Mesothelial cell of epicardium (in vitro differentiated cells): ENCODE results near the gene PPP1R14B. TPM values are rescaled to one million over a fixed set of nuclear protein-coding genes. Genes with fewer than 3 reads are reported as not detected.

Source experiments
- DNase-seq, 2 experiments: peaks; one replicate each; pipeline ENCODE4 v3.0.0; 2021; ENCODE audit warnings: low spot score in 2 of 2; ENCODE audit not compliant: unreplicated experiment in 2 of 2
- H3K27ac Mint-ChIP-seq: 2 replicates; pipeline ENCODE4 v1.8.0; 2021; ENCODE audit warnings: mixed read lengths
- H3K27me3 Mint-ChIP-seq: 2 replicates; pipeline ENCODE4 v1.8.0; 2021; ENCODE audit warnings: low read depth, mixed read lengths
- H3K36me3 Mint-ChIP-seq: 2 replicates; pipeline ENCODE4 v1.8.0; 2021; ENCODE audit warnings: mixed read lengths
- H3K4me1 Mint-ChIP-seq: 2 replicates; pipeline ENCODE4 v1.8.0; 2021; ENCODE audit warnings: mixed read lengths
- H3K4me3 Mint-ChIP-seq: 2 replicates; pipeline ENCODE4 v1.8.0; 2021; ENCODE audit warnings: mild to moderate bottlenecking, moderate library complexity, mixed read lengths
- H3K9me3 Mint-ChIP-seq: 2 replicates; pipeline ENCODE4 v1.8.0; 2021; ENCODE audit warnings: mixed read lengths
- total RNA-seq: library from RNA; stranded (reverse); gene quantifications from 3 replicates; pipeline ENCODE4 v1.2.1, GENCODE V29; 2021
- TF ChIP-seq, protein P1 (sequence below): fragments of 200-600 bp; sonication (generic); IDR thresholded peaks from one replicate; pipeline ENCODE4 v1.5.0; 2021; ENCODE audit warnings: antibody characterized with exemption; ENCODE audit not compliant: unreplicated experiment

The PPP1R14B gene
- total RNA-seq, 1 donor from 2014 or later = 131 TPM

DNA sequence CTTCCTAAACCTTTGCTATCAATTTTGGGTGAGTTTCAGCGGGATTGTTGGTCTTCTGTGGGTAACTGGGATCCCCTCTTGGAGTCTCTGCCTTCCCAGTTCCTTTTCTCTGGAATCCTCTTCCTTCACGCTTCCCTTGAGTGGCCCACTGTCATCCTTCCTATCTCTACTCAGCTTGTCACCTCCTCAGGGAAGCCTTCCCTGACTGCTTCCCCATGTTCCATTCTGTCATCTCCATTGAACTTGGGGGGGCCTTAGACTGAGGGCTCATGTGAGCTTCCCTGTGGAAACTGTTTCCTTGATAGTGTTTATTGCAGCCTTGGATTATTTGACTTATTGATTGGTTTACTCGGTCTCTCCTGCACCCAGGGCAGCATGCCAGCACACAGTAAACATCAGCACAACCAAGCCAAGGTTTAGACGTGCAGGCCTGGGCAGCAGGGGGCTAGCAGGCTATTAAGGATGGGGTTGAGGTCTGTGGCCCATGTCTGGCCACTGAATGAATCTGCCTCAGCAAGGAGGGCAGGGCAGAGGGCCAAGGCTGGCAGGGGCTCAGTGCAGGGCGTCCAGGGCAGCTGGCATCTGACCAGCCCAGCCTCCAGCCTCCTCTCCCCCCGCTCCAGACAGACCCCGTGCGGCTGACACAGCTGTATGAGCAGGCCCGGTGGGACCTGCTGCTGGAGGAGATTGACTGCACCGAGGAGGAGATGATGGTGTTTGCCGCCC, 28.0 kb downstream of the PPP1R14B start:
- peaks cover 3% of the 10 kb centered on the region for H3K9me3 Mint-ChIP-seq
- DNase-seq = no peak
- no peak overlapping the region for H3K4me3 Mint-ChIP-seq
- TF ChIP-seq, protein P1, sequence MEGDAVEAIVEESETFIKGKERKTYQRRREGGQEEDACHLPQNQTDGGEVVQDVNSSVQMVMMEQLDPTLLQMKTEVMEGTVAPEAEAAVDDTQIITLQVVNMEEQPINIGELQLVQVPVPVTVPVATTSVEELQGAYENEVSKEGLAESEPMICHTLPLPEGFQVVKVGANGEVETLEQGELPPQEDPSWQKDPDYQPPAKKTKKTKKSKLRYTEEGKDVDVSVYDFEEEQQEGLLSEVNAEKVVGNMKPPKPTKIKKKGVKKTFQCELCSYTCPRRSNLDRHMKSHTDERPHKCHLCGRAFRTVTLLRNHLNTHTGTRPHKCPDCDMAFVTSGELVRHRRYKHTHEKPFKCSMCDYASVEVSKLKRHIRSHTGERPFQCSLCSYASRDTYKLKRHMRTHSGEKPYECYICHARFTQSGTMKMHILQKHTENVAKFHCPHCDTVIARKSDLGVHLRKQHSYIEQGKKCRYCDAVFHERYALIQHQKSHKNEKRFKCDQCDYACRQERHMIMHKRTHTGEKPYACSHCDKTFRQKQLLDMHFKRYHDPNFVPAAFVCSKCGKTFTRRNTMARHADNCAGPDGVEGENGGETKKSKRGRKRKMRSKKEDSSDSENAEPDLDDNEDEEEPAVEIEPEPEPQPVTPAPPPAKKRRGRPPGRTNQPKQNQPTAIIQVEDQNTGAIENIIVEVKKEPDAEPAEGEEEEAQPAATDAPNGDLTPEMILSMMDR = no peak
- H3K27me3 Mint-ChIP-seq = no peaks in the 10 kb centered on the region
- peaks cover 4% of the 10 kb centered on the region for H3K36me3 Mint-ChIP-seq
- no peaks in the 10 kb centered on the region for H3K4me1 Mint-ChIP-seq
- H3K27ac Mint-ChIP-seq = no peak overlapping the region

DNA sequence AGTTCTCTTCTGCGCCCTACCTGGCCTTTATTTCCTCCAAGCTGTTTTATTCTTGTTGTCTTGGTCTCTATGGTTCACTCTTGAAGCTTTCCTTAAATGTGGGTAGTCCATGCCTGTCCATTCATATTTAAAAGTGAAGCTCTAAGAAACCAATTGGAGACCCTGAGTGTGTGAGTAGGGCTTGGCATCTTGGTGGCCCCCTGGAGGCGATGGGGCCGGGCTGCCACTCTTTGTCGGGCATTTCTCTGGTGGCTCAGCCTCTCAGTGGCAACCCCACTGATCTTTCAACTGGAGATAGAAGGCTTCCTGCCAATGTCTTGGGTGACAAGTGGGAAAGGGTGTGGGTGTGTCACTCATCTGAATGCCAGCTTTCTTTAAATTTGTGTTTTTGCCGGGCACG, 29.9 kb downstream of the PPP1R14B start:
- Mint-ChIP-seq H3K36me3 (peaks cover 4% of the 10 kb centered on the region), H3K4me3 (no peak overlapping the region), H3K9me3 (peaks cover 3% of the 10 kb centered on the region), H3K27me3 (no peaks in the 10 kb centered on the region), H3K4me1 (no peaks in the 10 kb centered on the region), H3K27ac (no peak overlapping the region)
- TF ChIP-seq, protein P1 = no peak
- no peak for DNase-seq

DNA sequence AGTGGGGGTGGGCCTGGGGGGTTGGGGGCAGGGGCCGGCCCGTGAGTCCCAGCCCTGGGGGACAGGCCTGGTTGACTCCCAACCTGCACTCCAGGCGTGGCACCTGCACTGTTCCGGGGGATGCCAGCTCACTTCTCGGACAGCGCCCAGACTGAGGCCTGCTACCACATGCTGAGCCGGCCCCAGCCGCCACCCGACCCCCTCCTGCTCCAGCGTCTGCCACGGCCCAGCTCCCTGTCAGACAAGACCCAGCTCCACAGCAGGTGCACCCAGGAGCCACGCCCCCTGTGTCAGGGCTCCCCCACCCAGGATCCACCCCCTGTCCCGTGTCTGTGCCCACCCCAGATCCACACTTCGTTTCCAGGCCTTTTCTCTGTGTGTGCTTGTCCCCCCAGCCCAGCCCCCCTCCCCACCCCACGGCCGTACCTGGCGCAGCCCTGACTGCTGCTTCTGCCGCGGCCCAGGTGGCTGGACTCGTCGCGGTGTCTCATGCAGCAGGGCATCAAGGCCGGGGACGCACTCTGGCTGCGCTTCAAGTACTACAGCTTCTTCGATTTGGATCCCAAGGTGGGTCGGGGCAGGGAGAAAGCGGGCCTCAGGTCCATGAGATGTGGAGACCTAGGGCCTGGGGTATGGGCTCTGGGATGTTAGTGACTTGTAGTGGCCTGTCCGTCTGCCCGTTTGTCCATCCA, 35.4 kb downstream of the PPP1R14B start:
- H3K9me3 Mint-ChIP-seq = peaks cover 3% of the 10 kb centered on the region
- peaks cover 2% of the 10 kb centered on the region for H3K4me1 Mint-ChIP-seq
- H3K4me3 Mint-ChIP-seq = no peak overlapping the region
- TF ChIP-seq, protein P1 = no peak
- no peak for DNase-seq
- H3K27ac Mint-ChIP-seq = no peak overlapping the region
- H3K27me3 Mint-ChIP-seq = no peaks in the 10 kb centered on the region
- H3K36me3 Mint-ChIP-seq = peaks cover 4% of the 10 kb centered on the region

DNA sequence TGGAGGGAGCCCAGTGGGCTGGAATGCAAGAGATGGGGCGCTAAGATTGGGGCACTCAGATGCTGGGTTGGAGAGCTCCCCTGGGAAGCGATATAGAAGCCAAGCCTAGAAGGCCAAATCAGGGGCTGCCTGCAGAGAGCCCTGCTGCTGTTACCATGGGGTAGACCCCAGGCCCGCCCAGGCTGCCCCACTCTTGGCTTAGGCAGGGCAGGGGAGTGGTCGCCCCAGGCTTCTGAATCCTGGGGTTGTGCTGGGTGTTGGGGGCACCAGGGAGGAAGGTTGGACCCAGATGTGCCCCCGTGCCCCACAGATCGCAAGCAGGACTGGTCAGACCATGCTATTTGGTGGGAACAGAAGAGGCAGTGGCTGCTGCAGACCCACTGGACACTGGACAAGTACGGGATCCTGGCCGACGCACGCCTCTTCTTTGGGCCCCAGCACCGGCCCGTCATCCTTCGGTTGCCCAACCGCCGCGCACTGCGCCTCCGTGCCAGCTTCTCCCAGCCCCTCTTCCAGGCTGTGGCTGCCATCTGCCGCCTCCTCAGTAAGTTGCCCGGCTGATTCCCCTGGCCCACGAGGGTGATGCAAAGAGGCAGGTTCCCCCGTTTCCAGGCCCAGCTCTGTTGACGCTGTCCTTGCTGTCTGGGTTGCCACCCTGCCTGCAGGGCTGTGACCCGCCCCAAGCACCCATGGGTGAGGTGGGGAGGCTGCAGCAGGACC, 36.3 kb downstream of the PPP1R14B start:
- TF ChIP-seq, protein P1 = no peak
- Mint-ChIP-seq H3K36me3 (peaks cover 4% of the 10 kb centered on the region), H3K27me3 (no peaks in the 10 kb centered on the region), H3K4me3 (no peak overlapping the region), H3K9me3 (peaks cover 3% of the 10 kb centered on the region), H3K4me1 (peaks cover 2% of the 10 kb centered on the region), H3K27ac (no peak overlapping the region)
- no peak for DNase-seq

DNA sequence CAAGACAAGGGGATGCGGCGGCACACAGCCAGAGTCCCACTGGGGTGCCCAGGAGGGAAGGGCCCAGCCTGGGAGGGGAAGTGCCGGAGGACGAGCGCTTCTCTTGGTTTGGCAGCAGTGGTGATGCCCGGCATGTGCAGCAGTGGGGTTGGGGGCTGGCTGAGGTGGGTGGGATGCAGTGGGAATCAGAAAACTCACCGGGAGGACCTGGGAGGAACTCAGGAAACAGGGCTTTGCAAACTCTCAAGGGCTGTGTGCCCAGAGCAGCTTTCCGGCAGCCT, 37.2 kb downstream of the PPP1R14B start:
- H3K27me3 Mint-ChIP-seq = no peaks in the 10 kb centered on the region
- H3K36me3 Mint-ChIP-seq = peaks cover 2% of the 10 kb centered on the region
- H3K27ac Mint-ChIP-seq = no peak overlapping the region
- H3K9me3 Mint-ChIP-seq = no peaks in the 10 kb centered on the region
- TF ChIP-seq, protein P1 = no peak
- no peak for DNase-seq
- H3K4me1 Mint-ChIP-seq = peaks cover 4% of the 10 kb centered on the region
- no peak overlapping the region for H3K4me3 Mint-ChIP-seq
